GM23338 (cell line): ENCODE measurements around the gene WDR54. TPM values are rescaled to one million over a fixed set of nuclear protein-coding genes. Genes with fewer than 3 reads are reported as not detected.

Experiments
- ATAC-seq: fragments of 200-7000 bp; cut with Tn5 transposase; 3 replicates; pipeline ENCODE4 v1.9.1; 2020
- DNase-seq: peaks from one replicate; pipeline ENCODE4 v3.0.0-alpha.2; 2015; ENCODE audit warnings: low spot score
- H2AFZ ChIP-seq: fragments of 200-600 bp; sonication (generic); 2 replicates; pipeline ENCODE4 v1.8.0; 2016; ENCODE audit warnings: antibody characterized with exemption, mild to moderate bottlenecking, moderate library complexity
- H3F3A ChIP-seq: fragments of 200-600 bp; sonication (generic); replicated peaks from 2 replicates; pipeline ENCODE4 v1.8.0; 2017; ENCODE audit warnings: antibody characterized with exemption, mixed run types, low read depth
- H3K27ac ChIP-seq: fragments of 200-600 bp; sonication (generic); 2 replicates; pipeline ENCODE4 v1.6.1; 2016; ENCODE audit warnings: low read depth
- H3K27me3 ChIP-seq: fragments of 200-600 bp; sonication (generic); 2 replicates; pipeline ENCODE4 v1.8.0; 2016; ENCODE audit warnings: mild to moderate bottlenecking, mixed run types, moderate library complexity; ENCODE audit not compliant: insufficient read depth
- H3K36me3 ChIP-seq: fragments of 200-600 bp; sonication (generic); 2 replicates; pipeline ENCODE4 v1.8.0; 2016; ENCODE audit warnings: mild to moderate bottlenecking; ENCODE audit not compliant: insufficient read depth
- H3K4me1 ChIP-seq: fragments of 200-600 bp; sonication (generic); 2 replicates; pipeline ENCODE4 v1.8.0; 2016; ENCODE audit warnings: mild to moderate bottlenecking, moderate library complexity; ENCODE audit not compliant: insufficient read depth
- H3K4me2 ChIP-seq: fragments of 200-600 bp; sonication (generic); 2 replicates; pipeline ENCODE4 v1.7.1; 2017; ENCODE audit warnings: mixed run types
- H3K4me3 ChIP-seq: fragments of 200-600 bp; sonication (generic); 2 replicates; pipeline ENCODE4 v1.6.1; 2016; ENCODE audit warnings: mixed run types
- H3K79me2 ChIP-seq: fragments of 200-600 bp; sonication (generic); replicated peaks from 2 replicates; pipeline ENCODE4 v1.8.0; 2017; ENCODE audit warnings: mild to moderate bottlenecking; ENCODE audit not compliant: insufficient read depth
- H3K9me2 ChIP-seq: fragments of 200-600 bp; sonication (generic); 2 replicates; pipeline ENCODE4 v1.8.0; 2017; ENCODE audit not compliant: insufficient read depth
- H4K20me1 ChIP-seq: fragments of 200-600 bp; sonication (generic); replicated peaks from 2 replicates; pipeline ENCODE4 v1.8.0; 2017; ENCODE audit warnings: mild to moderate bottlenecking; ENCODE audit not compliant: insufficient read depth
- H3K27ac Mint-ChIP-seq: 2 replicates; pipeline ENCODE4 v1.8.0; 2020; ENCODE audit warnings: inconsistent platforms, mild to moderate bottlenecking, moderate library complexity, mixed read lengths
- H3K27me3 Mint-ChIP-seq: 3 replicates; pipeline ENCODE4 v1.8.0; 2022; ENCODE audit warnings: low read depth, mild to moderate bottlenecking, moderate library complexity, mixed read lengths, inconsistent platforms; ENCODE audit not compliant: insufficient read depth, poor library complexity
- H3K36me3 Mint-ChIP-seq: 3 replicates; pipeline ENCODE4 v1.8.0; 2021; ENCODE audit warnings: low read depth, mild to moderate bottlenecking, inconsistent platforms, moderate library complexity, mixed read lengths
- H3K4me1 Mint-ChIP-seq: 3 replicates; pipeline ENCODE4 v1.8.0; 2020; ENCODE audit warnings: mild to moderate bottlenecking, inconsistent platforms, mixed read lengths
- H3K4me3 Mint-ChIP-seq: 3 replicates; pipeline ENCODE4 v1.8.0; 2021; ENCODE audit warnings: moderate library complexity, mild to moderate bottlenecking, inconsistent platforms, mixed read lengths
- H3K9me3 Mint-ChIP-seq: 3 replicates; pipeline ENCODE4 v1.8.0; 2020; ENCODE audit warnings: moderate library complexity, mild to moderate bottlenecking, inconsistent platforms, mixed read lengths
- CREB1 ChIP-seq: fragments of 250-450 bp; sonication (Bioruptor Pico); IDR thresholded peaks from 2 replicates; pipeline ENCODE4 v1.5.0; 2020; ENCODE audit warnings: low read depth, mild to moderate bottlenecking, moderate library complexity
- CTCF ChIP-seq, 2 experiments: fragments of 200-600 bp in 1 of 2; sonication (generic) in 1 of 2; conservative IDR thresholded peaks; 2 replicates each; pipeline versions ENCODE4 v1.5.1 to v1.6.1; 2016 to 2017; ENCODE audit warnings: antibody characterized with exemption in 2 of 2, low read depth in 2 of 2, mild to moderate bottlenecking in 2 of 2, moderate library complexity in 1 of 2
- ETS1 ChIP-seq: IDR thresholded peaks from 2 replicates; pipeline ENCODE4 v1.6.1; 2016; ENCODE audit warnings: antibody characterized with exemption
- EZH2 ChIP-seq: fragments of 200-600 bp; sonication (generic); IDR thresholded peaks from one replicate; pipeline ENCODE4 v1.8.0; 2017; ENCODE audit warnings: antibody characterized with exemption, mild to moderate bottlenecking, low read depth; ENCODE audit not compliant: unreplicated experiment
- EZH2phosphoT487 ChIP-seq: fragments of 200-600 bp; sonication (generic); IDR thresholded peaks from one replicate; pipeline ENCODE4 v1.8.1; 2018; ENCODE audit warnings: antibody characterized with exemption; ENCODE audit not compliant: unreplicated experiment
- JUNB ChIP-seq: IDR thresholded peaks from one replicate; pipeline ENCODE4 v1.6.1; 2016; ENCODE audit warnings: antibody characterized with exemption; ENCODE audit not compliant: unreplicated experiment
- NANOG ChIP-seq: IDR thresholded peaks from 2 replicates; pipeline ENCODE4 v1.6.1; 2016; ENCODE audit warnings: antibody characterized with exemption, borderline replicate concordance
- POLR2AphosphoS5 ChIP-seq: IDR thresholded peaks from 2 replicates; pipeline ENCODE4 v1.6.1; 2016; ENCODE audit warnings: antibody characterized with exemption, low read depth
- REST ChIP-seq: IDR thresholded peaks from one replicate; pipeline ENCODE4 v1.6.1; 2018; ENCODE audit warnings: antibody characterized with exemption; ENCODE audit not compliant: unreplicated experiment
- STAT1 ChIP-seq: IDR thresholded peaks from one replicate; pipeline ENCODE4 v1.6.1; 2016; ENCODE audit warnings: antibody characterized with exemption; ENCODE audit not compliant: unreplicated experiment
- ZNF114 ChIP-seq: fragments of 250-450 bp; sonication (Bioruptor Pico); IDR thresholded peaks from 2 replicates; pipeline ENCODE4 v1.5.0; 2020; ENCODE audit warnings: mild to moderate bottlenecking, moderate library complexity
- ZNF331 ChIP-seq: fragments of 250-450 bp; sonication (Bioruptor Pico); IDR thresholded peaks from 2 replicates; pipeline ENCODE4 v1.5.0; 2020; ENCODE audit warnings: low read depth, mild to moderate bottlenecking, moderate library complexity
- ZNF462 ChIP-seq: fragments of 250-450 bp; sonication (Bioruptor Pico); IDR thresholded peaks from 2 replicates; pipeline ENCODE4 v1.5.0; 2020; ENCODE audit warnings: mild to moderate bottlenecking, moderate library complexity
- polyA plus RNA-seq: library from polyadenylated mRNA; unstranded; fragments of >200 nt; fragmentation: Nextera tagmentation; extraction: Ambion mirVana; gene quantifications from 2 replicates; pipeline ENCODE4 v1.2.1, GENCODE V29; 2016
- total RNA-seq: library from RNA; depleted of rRNA; stranded (reverse); fragments of >200 nt; shearing (Covaris generic); gene quantifications from 2 replicates; pipeline ENCODE4 v1.2.3, GENCODE V29; 2014

WDR54 gene
- total and polyA plus RNA-seq, 2 experiments from 2014 or later, result 41.3 to 42.6 TPM

GRCh38 chr2:74429487-74430451 is 8.2 kb downstream of the WDR54 start:
- no peak overlapping the region for H3K4me3 Mint-ChIP-seq
- H3K79me2 ChIP-seq, result peaks cover 10% of the 10 kb centered on the region
- ATAC-seq, result no peak

More at GRCh38 chr2:74429487-74430451, 8.2 kb downstream of the WDR54 start:
- DNase-seq, result no peak
- Histone ChIP-seq H3K4me2 (no peak overlapping the region), H3K36me3 (peaks cover 8% of the 10 kb centered on the region; the same call in 1 of the 2 replicates), H2AFZ (no peak overlapping the region), H4K20me1 (peaks cover 8% of the 10 kb centered on the region; the same call in 1 of the 2 replicates), H3K4me1 (no peaks in the 10 kb centered on the region), H3K27ac (no peak overlapping the region), H3K27me3 (no peaks in the 10 kb centered on the region), H3K9me2 (no peaks in the 10 kb centered on the region), H3F3A (0 out of 2 replicates have a peak, but pooled peaks cover 7% of the 10 kb centered on the region), H3K4me3 (no peak overlapping the region)
- no peak for TF ChIP-seq ZNF114 (CRISPR knock-in tag)
- no peak for TF ChIP-seq JUNB
- no peak for TF ChIP-seq EZH2
- no peak for TF ChIP-seq STAT1
- TF ChIP-seq CTCF (conservative IDR thresholded peaks at IDR 0.05; ENCODE audit: low read depth in 2 of 2), result no peak
- TF ChIP-seq POLR2AphosphoS5, result no peak
- no peak for TF ChIP-seq REST
- no peak for TF ChIP-seq EZH2phosphoT487
- no peak for TF ChIP-seq ZNF331 (CRISPR knock-in tag)
- TF ChIP-seq CREB1, result no peak
- TF ChIP-seq ETS1, result no peak
- no peak for TF ChIP-seq NANOG
- TF ChIP-seq ZNF462 (CRISPR knock-in tag), result no peak
- peaks cover 79% of the 10 kb centered on the region for H3K36me3 Mint-ChIP-seq
- H3K27me3 Mint-ChIP-seq, result peaks cover 11% of the 10 kb centered on the region
- no peaks in the 10 kb centered on the region for H3K9me3 Mint-ChIP-seq
- H3K4me1 Mint-ChIP-seq, result no peaks in the 10 kb centered on the region
- no peak overlapping the region for H3K27ac Mint-ChIP-seq
